ENCODE data around the gene IGFL3. TPM values are rescaled to one million over a fixed set of nuclear protein-coding genes. Genes with fewer than 3 reads are reported as not detected.

Gene IGFL3
- total RNA-seq, 1 experiment from 2014 or later, result not detected

- no peaks in the 10 kb centered on the region for H3K9me3 ChIP-seq (ENCODE audit: control insufficient read depth, low read depth, low read length)
- no peak overlapping the region for H3K27ac ChIP-seq (ENCODE audit: insufficient read length, low read depth, low read length)
- no peak for DNase-seq
- H4K8ac ChIP-seq (replicated peaks; ENCODE audit: insufficient read length, low read depth, low read length), result no peak overlapping the region
- H3T11ph ChIP-seq (ENCODE audit: low read length), result no peak overlapping the region
- Mint-ChIP-seq H3K9me3 (no peaks in the 10 kb centered on the region), H3K27me3 (ENCODE audit: low read depth) (peaks cover 20% of the 10 kb centered on the region), H3K4me3 (no peak overlapping the region), H3K27ac (no peak overlapping the region; a peak in 1 of 7 replicates), H3K4me1 (peaks cover 4 to 8% of the 10 kb centered on the region in 2 experiments; a peak in 3 of 4 replicates), H3K36me3 (ENCODE audit: insufficient read depth in 1 of 3, low read depth in 3 of 3) (no peaks in the 10 kb centered on the region; a peak in 1 of 7 replicates)
- H3K23me2 ChIP-seq (ENCODE audit: insufficient read length, low read depth, low read length, poor library complexity, severe bottlenecking), result no peaks in the 10 kb centered on the region
- H2BK120ac ChIP-seq (ENCODE audit: low read depth, low read length, poor library complexity, severe bottlenecking), result no peak overlapping the region
- H2AK5ac ChIP-seq (ENCODE audit: insufficient read length, low read length), result no peak overlapping the region
- no peak overlapping the region for H3K9ac ChIP-seq (ENCODE audit: extremely low read depth, insufficient read length, low read length)
- no peak overlapping the region for H3K4ac ChIP-seq (ENCODE audit: low read depth, low read length)
- no peak overlapping the region for H2BK12ac ChIP-seq (ENCODE audit: insufficient read length, low read depth, low read length)
- no peak overlapping the region for H2AFZ ChIP-seq (ENCODE audit: low read length)
- H3K14ac ChIP-seq (ENCODE audit: insufficient read depth, low read length), result no peak overlapping the region
- WGBS (ENCODE audit: extremely low coverage, insufficient read length, low lambda C conversion rate), result no CpG with 5 or more reads among the region's 8 CpGs
- no peak overlapping the region for H3K56ac ChIP-seq (ENCODE audit: insufficient read length, low read depth, low read length)
- no peaks in the 10 kb centered on the region for H3K79me1 ChIP-seq (ENCODE audit: insufficient read depth, low read depth, low read length, poor library complexity, severe bottlenecking)
- no peaks in the 10 kb centered on the region for H3K79me2 ChIP-seq (ENCODE audit: insufficient read depth, low read length)
- no peak overlapping the region for H3K18ac ChIP-seq (ENCODE audit: insufficient read length, low read depth, low read length)
- H2BK15ac ChIP-seq (ENCODE audit: low read depth, low read length), result no peak overlapping the region
- H3K23ac ChIP-seq (ENCODE audit: insufficient read length, low read depth, low read length), result no peak overlapping the region
- no peaks in the 10 kb centered on the region for H3K4me1 ChIP-seq (ENCODE audit: insufficient read depth, low read length)
- H4K5ac ChIP-seq (ENCODE audit: insufficient read length, low read depth, low read length), result no peak overlapping the region
- H3K4me2 ChIP-seq (ENCODE audit: insufficient read depth, insufficient read length, low read length), result no peak overlapping the region
- H2BK20ac ChIP-seq (ENCODE audit: low read depth, low read length, poor library complexity, severe bottlenecking), result no peak overlapping the region
- H4K20me1 ChIP-seq (ENCODE audit: control insufficient read depth, insufficient read depth, insufficient read length), result no peaks in the 10 kb centered on the region
- no peaks in the 10 kb centered on the region for H3K27me3 ChIP-seq (ENCODE audit: insufficient read depth, low read length)
- no peak for TF ChIP-seq CTCF (conservative IDR thresholded peaks at IDR 0.05)
- H4K91ac ChIP-seq (ENCODE audit: insufficient read length, low read depth, low read length), result no peak overlapping the region
- H2BK5ac ChIP-seq (ENCODE audit: insufficient read length, low read length), result no peak overlapping the region
These were observed 22.8 kb upstream of the IGFL3 start for GRCh38 chr19:46147166-46147740.

Data from H9 (cell line).